Fibroblast of gingiva (primary cell): ENCODE data around the gene GRIK4.

ENCODE experiments used
- DNase-seq: peaks from one replicate; pipeline ENCODE4 v3.0.0-alpha.2; 2011; ENCODE audit warnings: low read depth

The GRIK4 gene

DNA sequence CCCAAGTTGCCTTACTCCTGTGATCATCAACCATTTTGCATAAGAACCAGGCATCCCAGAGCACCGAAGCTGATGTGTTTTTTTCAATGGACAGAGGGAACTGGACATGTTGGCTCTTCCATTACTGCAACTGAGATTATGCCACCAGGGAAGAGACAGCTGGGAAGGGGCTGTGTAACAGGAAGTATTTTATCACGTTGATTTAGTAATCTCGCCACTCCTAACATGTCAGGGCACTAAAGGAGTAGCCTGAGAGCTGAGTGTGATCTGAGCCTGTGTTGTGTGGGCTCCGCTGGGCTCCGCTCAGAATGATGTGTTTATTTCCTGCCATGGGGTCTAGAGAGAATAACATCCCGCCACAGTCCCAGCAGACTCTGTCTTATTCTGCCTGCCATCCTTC, 165.4 kb downstream of the GRIK4 start:
- no peak for DNase-seq

DNA sequence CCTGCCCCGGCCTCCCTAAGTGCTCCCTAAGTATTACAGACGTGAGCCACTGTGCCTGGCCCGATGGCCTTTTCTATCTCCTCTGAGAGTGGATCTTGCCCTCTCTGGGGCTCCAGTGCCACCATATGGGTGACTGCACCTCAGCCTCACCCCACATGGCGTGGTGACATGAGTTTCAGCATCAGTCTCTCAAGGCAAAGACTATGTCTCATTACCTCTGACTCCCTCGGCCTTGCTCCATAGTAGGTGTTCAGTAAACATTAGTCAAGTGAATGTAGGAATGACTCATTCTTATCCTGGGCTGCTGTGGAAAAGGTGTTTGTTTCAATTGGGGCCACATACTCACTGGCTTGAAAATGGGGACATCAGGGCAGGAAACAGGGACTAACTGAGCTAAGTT, 168.8 kb downstream of the GRIK4 start:
- no peak for DNase-seq

DNA sequence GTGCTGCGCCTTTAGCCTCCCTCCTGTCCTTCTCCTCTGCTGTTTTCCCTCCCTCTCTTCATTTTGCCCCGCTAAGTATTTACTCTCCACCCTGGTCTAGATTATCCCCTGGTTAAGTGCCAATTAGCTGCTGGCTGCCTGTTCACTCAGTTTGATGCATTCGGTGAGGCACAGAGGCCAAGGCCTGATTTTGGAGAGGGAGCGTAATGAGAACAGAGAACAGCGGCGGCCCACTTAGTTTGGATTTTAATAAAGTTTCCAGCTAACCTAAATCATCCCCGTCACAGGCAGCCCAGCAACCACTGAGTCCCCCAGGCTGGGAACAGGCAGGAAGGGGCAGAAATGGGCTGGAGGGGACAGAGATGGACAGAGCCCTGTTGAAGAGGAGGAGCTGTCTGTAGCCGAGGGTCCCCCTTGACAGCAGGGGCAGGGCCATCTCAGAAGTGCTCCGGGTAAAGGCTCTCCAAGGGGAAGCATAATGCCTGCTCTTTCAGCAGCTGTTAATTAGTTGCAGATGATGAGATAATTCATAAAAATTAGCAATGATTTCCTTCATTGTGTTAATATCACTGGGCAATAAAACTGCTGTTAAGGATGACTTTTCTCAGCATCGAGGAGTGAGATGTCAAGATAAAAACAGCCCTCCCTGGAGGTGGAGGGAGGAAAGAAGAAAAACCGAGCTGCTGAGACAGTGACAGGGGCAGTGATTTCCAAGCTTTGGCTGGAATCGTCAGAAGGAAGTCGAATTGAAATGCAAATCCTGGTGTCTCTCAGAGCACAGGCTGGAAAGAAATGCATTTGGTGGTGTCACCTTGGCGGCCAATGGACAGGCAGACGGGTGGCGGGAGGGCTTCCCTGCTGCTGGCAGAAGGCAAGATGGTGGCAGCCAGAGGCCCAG, 170.1 kb downstream of the GRIK4 start:
- DNase-seq, result no peak

DNA sequence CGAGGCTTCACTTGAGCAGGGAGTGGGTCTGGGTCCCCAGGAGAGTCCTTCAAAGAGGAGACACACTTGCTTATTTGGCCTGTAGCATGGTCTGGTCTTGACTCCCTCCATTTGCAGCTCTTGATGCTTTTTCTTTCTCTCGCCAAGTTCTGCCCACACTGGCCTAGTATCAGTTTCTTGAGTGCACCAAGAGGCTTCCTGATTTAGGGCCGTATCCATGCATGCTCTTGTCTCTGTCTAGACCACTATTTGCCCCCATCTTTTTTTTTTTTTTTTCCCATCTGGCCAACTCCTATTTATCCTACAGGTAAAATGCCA, 170.7 kb downstream of the GRIK4 start:
- no peak for DNase-seq

DNA sequence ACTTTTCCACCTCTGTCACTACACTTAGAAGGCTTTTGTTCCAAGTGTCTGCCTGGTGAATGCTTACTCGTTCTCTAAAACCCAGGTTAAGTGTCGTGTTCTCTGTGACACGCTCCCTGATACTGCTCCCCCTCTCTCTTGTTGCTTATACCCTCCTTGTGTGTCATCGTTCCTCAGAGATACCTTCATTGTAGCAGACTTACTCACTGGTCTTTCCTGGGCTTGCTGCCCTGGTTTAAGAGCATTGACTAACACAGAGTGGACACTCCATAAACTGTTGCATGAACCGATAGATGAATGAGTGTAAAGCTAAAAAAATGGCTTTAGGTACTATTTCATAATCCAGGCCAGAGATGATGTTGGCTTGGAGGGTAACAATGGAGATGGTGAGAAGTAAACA, 171.3 kb downstream of the GRIK4 start:
- DNase-seq, result no peak

DNA sequence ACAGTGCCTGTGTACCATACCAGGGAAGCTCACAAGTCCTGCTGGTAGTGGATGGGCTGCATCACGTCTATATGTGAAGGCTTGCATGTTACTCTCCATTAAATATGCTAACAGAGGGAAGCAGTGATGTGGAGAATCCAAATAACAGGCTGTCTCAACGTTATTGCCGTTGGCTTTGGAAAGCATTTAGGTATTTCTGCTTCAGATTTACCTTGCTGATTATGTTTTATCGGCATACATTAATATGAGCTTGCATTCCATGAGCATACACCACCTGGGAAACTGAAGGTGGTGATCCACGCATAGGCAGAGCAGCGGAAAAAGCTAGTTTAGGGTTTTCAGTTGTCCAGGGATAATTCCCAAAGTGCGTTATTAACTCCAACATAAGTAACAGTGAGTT, 175.0 kb downstream of the GRIK4 start:
- DNase-seq, result no peak

DNA sequence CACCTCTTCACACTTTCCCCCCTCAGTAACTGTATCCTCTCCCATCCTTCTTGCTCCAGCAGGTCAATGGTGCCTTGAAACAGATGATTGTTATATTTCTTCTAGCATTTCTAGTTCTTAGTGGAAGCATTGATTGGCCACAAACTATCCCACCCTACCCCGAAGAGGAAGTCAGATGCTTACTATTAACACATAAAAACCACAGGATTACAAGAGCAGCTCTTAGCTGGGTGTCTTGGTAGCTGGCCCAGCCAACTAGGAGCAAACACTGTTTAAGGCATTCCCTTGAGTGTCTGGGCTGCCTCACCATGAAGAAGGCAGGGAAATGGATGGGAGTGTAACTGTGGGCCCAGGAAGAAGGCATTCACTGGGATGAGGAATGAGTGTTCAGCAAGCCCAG, 176.6 kb downstream of the GRIK4 start:
- DNase-seq, result no peak

DNA sequence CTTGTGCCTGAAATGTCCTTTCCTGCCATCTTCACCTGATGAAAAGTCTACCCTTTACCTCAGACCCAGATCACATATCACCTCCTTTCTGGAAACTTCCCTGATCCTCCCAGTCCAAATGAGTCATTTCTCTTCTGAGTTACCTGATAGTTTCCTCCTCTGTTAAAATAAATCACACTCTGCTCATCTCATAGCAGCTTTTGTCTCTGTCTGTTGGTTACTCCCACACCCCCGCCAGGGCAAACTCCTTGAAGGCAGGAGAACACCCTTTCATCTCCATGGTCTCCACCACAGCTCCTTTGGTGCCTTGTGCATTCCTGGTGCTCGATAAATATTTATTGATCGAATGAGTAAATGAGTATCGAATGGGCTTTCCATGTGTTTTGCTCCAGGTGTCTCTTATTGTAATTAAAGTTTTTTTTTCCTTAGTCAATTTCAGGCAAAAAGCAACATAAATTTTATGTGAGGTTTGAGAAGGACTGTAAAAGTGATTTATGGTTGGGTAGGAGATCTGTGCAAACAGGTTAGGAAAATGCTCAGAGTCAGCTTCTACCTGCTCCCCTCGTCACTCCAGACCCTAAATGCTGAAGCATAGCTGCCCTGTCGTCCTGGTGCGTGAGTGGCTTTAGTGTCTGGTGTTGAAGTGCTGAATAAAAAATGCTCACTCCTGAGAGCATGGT, 178.2 kb downstream of the GRIK4 start:
- no peak for DNase-seq

DNA sequence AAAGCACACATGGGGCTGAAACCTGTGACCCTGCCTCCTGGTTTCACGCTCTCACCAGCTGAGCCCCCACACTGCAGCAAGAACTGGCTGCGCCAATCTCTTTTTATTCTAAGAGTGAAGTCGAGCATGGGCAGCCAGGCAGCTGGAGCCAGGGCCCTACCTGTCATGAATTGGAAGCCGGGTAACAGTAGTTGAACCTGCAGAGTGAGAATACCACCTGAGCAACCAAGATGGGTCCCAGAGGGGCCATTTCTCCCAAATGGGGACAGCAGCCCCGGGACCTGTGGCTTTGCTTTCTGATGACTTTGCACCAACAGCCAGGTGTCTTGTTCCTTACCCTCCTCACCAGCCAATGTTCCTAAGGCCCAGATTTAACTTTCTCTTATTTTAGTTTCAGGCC, 178.9 kb downstream of the GRIK4 start:
- no peak for DNase-seq

DNA sequence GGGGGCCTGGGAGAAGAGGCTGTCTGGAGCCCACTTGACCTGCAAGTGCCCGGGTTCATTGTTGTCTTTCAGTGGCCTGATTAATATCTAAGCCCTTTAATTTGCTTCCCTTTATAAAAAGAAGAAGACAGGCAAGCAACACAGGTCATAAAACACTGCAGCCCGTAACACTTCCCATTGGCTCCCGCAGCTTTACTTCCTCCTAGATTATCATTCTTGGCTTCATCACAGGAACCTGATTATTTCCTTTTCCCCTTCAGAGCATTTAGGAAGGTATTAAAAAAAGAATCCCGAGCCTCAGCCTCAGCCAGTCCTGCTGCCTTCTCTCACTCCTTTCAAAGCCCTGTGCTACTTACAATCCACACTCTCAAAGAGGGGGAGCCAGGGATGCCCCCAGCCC, 183.2 kb downstream of the GRIK4 start:
- no peak for DNase-seq

DNA sequence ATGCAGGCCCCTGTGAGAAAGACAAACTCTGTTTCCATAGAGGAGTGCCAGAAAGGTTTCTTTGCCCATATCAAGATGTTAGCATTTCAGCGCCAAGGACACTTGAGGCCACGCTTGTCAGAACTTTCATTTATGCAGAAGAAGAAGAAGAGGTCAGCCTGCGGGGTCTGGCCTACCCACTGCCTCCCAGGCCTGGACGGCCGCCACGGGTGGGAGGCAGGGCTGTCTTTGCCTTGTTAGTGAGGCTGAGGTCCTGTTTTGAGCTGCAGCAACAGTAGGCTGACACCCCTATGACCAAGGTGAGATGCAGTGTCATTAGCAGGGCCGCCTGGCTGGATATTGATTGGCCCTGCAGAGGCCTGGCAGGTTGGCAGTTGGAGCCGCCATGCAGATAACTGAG, 183.9 kb downstream of the GRIK4 start:
- no peak for DNase-seq

DNA sequence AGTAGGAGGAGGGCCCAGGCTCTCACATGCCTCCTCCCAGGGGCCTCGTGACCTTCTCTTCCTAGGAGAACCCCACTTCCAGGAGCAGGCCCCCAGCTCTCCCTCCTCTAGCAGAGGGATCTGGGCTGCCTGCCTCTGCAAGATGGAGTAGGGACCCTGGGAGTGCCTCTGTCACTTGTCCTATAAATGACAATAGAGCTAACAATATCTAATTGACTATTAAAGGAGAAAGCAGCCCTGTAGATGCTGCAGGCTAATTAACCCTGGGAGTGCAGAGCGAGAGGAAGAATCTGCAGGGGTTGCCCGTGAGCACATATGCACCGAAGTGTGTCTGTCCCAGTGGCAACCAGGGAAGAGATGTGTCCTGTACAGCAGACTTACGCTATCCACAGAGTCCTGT, 184.4 kb downstream of the GRIK4 start:
- DNase-seq, result no peak

DNA sequence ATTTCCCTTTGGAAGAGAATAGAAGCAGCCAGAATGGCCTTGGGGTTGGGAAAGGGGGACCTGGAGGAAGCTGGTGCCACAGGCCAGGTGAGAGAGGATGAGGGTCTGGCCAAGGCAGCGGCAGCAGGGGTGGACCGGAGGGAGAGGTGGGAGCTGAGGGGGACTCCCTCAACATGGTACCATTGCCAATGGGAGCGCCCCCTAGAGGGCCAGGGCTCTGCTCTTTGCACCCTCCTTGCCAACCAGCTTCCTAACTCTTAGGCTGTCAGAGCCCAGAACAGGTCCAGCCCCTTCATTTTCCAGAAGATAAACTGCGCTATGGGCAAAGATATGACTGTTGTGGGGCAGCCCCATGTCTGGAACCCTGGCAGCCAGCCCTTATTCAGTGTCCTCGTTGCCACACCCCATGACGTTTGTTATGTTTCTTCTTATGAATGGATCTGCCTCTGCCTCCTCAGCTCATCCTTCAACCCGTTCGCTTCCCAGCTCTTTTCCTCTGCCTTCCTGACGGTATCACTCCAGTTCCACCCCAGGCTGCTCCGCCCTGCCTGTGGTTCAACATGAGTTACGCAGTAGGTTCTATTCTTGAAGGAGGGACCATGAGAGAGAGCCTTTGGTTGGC, 185.2 kb downstream of the GRIK4 start:
- no peak for DNase-seq

DNA sequence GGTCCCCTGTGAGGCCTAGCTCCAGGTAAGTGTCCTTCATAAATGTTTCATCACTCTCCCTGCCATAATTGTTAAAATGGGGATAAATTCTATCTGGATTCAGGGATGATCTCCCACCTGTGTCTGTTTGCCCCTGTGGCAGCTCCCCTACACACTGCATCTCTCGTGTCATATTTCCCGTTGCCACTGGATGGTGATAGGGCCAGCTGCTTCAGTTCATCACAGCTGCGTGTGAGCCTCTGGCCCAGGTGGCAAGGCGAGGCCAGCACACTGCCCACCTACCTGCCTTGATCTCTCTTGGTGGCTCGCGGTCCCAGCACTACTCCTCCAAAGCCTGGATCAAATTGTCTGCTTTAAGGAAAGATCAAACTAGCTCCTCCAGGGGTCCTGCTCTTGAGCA, 187.4 kb downstream of the GRIK4 start:
- DNase-seq, result no peak

DNA sequence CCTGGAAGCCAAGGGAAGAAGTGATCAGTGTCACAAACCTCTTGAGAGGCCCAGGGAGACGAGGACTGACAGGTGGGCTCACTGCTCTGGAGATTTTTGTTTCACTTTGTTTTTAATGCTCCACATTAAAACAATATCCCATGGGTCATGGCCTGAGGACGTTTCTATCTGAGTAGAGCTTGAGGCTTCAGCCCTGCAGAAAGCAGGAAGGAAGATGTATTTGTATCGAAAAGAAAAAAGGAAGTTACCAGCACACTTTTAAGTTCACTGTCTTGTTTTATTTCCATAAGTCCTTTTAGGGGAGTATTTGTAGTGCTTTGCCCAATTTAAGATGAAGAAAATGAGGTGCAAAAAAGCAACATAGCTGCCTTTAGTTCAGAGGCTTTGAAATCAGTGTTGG, 191.1 kb downstream of the GRIK4 start:
- no peak for DNase-seq

DNA sequence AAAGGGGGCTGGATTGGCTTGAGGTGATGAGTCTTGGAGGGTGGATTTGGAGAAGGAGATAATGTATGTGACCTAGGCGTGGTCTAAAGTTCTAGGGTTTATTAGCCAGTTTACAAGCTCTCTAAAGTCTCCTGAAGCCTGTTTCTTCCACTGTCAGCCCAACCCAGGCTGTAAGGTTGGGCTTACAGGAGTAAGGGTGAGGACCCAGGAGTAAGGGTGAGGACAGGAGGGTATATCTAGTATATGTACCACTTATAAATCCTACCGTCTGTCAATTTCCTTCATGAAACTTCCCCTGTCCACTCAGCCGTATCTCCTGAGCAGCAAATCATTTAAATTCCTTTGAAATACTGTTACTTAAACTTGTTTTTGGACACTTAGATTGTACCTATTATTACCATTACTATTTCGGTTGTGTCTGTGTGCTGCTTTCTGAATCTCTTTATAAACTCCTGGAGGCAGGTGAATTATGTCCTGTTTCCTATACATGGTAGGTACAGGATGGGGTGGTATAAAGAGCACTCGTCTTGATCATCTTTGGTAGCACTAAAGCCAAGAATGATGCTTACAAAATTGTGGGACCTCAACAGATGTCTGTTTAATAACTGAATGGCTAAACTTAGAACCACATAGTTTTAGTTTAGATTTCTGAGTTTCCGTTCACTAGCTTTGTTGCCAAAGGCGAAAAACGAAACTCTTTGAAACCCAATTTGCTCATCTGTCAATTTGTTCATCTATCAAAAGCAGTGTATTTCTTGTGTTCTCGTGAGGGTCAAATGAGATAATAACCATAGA, 192.0 kb downstream of the GRIK4 start:
- DNase-seq, result no peak

DNA sequence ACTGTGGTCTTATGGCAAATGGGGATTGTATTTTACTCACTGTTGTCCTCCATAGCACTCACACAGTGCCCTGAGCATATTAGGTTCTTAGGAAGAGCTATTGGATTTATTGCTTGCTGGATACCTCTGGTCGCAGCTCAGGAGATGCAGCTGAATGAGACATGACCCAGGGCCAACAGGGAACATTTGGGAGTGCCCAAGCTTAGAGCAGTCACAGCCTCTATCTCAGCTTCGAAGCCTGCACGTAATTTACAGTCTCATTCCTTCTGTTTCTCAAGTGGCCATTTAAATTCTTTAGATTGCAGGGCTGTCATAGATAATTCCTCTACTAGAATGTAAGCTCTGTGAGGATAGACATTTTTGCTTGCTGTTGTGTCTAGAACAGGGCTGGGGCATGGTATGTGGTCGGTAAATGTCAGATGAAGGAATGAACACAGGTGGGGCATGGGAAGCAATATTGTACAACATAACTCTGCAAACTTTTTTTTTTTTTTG, 192.8 kb downstream of the GRIK4 start:
- no peak for DNase-seq

DNA sequence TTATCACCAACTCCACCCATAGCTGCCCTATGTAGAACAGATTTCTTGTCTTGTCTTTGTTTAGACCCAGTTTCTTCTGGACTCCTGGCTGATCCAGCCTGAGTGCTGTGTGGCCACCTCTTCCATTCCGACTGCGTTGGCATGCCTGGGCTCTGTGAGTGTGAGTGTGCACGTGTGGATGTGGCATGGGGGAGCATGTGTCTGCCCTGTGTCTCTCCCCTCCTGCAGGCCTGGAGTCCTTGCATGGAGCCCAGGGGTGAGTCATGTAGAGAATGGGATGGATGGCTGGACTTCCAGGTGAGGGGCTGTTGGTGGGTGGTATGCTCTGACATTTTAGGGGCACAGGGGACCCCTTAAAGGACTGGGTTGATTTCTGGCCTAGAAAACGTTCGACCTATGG, 194.7 kb downstream of the GRIK4 start:
- DNase-seq, result no peak

DNA sequence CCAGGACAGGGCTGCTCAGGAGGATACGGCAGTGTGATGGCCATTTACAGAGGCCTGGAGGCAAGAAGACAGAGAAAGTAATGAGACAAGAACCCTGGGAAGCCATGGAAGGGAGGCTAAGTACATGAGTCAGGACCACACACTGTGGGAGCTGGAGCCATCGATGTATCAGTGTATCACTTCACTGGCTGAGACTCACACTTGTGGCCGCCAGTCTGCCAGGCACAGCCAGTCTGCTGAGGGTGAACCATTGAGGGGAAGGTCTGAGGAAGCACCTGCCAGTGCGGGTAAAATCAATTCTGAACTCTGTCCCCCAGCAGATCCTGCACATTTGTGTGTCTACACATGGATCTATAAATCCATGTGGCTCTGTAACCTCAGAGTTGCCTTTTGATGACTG, 195.6 kb downstream of the GRIK4 start:
- no peak for DNase-seq

DNA sequence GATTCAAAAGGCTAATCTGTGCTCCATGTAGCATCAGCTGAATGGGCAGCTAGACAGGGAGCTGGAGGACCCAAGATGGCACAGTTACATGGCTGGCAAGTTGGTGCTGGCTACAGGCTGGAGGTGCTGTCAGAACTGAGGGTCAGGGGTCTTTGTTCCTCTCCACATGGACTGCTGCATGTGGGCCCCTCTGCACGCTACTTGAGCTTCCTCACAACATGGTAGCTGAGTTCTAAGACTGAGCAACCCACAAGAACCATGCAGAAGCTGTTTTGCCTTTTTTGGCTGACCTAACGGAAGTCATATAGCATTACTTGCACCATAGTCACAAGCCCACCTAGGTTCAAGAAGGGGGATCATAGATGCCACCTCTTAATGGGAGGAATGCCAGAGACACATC, 196.1 kb downstream of the GRIK4 start:
- no peak for DNase-seq

DNA sequence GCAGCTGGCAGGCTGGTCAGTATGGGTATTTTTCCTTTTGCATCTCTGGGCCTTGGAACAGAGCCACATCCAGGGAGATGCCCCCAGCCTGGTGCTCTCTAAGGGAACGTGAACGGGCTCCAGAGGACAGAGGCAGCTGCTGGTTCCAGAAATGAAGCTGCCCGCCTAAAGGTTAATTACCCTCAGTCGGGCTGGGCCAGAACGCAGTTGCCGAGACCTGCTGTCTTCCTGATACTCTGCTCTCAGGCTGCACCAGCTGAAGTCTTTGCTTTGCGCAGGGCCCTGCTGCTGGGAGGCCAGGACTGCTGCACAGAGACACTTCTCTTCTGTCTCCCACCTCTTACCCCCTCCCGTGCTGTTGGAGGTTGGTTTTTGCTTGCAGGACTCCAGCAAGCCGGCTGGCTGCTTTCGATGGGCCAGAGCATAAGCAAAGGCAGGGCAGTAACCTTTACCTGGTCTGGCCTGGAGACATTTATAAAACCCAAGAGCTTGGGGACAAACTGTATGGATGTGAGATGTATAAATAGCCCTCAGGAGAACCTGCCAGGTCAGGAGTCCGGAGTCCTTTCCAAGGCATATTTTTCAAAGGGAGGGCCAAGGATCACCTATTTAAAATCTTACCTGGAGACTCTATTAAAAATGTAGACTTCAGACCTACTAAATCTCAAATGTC, 197.1 kb downstream of the GRIK4 start:
- no peak for DNase-seq

DNA sequence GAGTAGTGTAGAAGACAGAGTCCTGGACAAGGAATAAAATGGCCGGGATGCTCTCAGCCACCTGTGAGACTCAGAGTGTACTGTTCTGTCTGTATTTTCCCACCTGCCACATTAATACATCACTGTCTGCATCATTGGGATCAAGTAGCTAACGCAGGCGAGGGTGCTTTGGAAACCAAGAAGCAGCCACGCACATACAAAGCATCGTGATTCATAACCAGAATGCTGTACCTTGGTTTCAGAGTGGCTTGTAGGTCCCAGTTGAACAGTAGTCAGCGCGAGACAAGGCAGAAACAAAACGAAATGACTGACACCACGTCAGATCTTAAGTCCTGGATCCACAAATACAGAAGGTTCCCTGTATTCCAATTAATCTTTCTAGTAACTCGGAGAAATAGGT, 198.3 kb downstream of the GRIK4 start:
- DNase-seq, result no peak
